Stimulated activated CD8-positive, alpha-beta memory T cell treated with anti-CD3 and anti-CD28 coated beads, Interleukin-4, amount 100 ng/mL, for 24 hours (primary cell): ENCODE data around the gene PLEKHD1.
A peak's percentile ranks its signal among the peaks of the same experiment; 100 is the strongest.
"Not testable (repeated sequence)": the region's sequence is repeated elsewhere in the genome, so short reads cannot be mapped to it uniquely, and the experiment has no call there.

Experiments used
- DNase-seq: peaks from one replicate; pipeline ENCODE4 v3.0.0-alpha.2; 2020; ENCODE audit warnings: low read depth

PLEKHD1 gene

GRCh38 chr14:69484444-69485314 is at the start of gene PLEKHD1:
Gene PLEKHD1, plus strand, starts transcription at chr14:69484728. Its CDS starts 238 bp downstream, at chr14:69484966.
- no peak for DNase-seq

- DNase-seq, result no peak
Measured at GRCh38 chr14:69439521-69440270, 44.8 kb upstream of the PLEKHD1 start.

GRCh38 chr14:69441948-69442347 is 42.6 kb upstream of the PLEKHD1 start:
- DNase-seq, result no peak

- DNase-seq, result no peak
Measured at GRCh38 chr14:69443296-69443805, 41.2 kb upstream of the PLEKHD1 start.

- no peak for DNase-seq
Measured at GRCh38 chr14:69449216-69449615, 35.3 kb upstream of the PLEKHD1 start.

GRCh38 chr14:69451941-69452340 is 32.6 kb upstream of the PLEKHD1 start:
- DNase-seq, result no peak

GRCh38 chr14:69458350-69458749 is 26.2 kb upstream of the PLEKHD1 start:
- DNase-seq, result no peak

GRCh38 chr14:69459122-69459521 is 25.4 kb upstream of the PLEKHD1 start:
- DNase-seq, result no peak

GRCh38 chr14:69460093-69460701 is 24.3 kb upstream of the PLEKHD1 start:
- DNase-seq, result peak; percentile 30

- no peak for DNase-seq
Measured at GRCh38 chr14:69464379-69464778, 20.1 kb upstream of the PLEKHD1 start.

GRCh38 chr14:69464829-69465228 is 19.7 kb upstream of the PLEKHD1 start:
- no peak for DNase-seq

GRCh38 chr14:69468949-69469348 is 15.6 kb upstream of the PLEKHD1 start:
- DNase-seq, result no peak

- no peak for DNase-seq
Measured at GRCh38 chr14:69471436-69471835, 13.1 kb upstream of the PLEKHD1 start.

GRCh38 chr14:69471916-69472315 is 12.6 kb upstream of the PLEKHD1 start:
- DNase-seq, result no peak

- DNase-seq, result no peak
Measured at GRCh38 chr14:69473260-69473659, 11.3 kb upstream of the PLEKHD1 start.

GRCh38 chr14:69473946-69474345 is 10.6 kb upstream of the PLEKHD1 start:
- no peak for DNase-seq

- DNase-seq, result no peak
Measured at GRCh38 chr14:69475194-69475818, 9.2 kb upstream of the PLEKHD1 start.

GRCh38 chr14:69476824-69477450 is 7.6 kb upstream of the PLEKHD1 start:
- not testable (repeated sequence) for DNase-seq

GRCh38 chr14:69478055-69478454 is 6.5 kb upstream of the PLEKHD1 start:
- not testable (repeated sequence) for DNase-seq

GRCh38 chr14:69479696-69480095 is 4.8 kb upstream of the PLEKHD1 start:
- DNase-seq, result no peak

GRCh38 chr14:69480136-69480535 is 4.4 kb upstream of the PLEKHD1 start:
- no peak for DNase-seq
